Measurements from ENCODE around the gene MARCHF4. TPM values are rescaled to one million over a fixed set of nuclear protein-coding genes. Genes with fewer than 3 reads are reported as not detected.

MARCHF4 gene
- total and polyA plus RNA-seq, 8 donors, result 0.10 to 0.55 (median 0.40) TPM; not detected in 4

GRCh38 chr2:216405588-216405987 is 33.3 kb upstream of the MARCHF4 start:
- 74 to 84% (median 78%) methylated on average over 7 of the region's 7 CpGs for WGBS, 5 donors

GRCh38 chr2:216404010-216404618 is 31.8 kb upstream of the MARCHF4 start:
- Histone ChIP-seq H3K27ac (no peak overlapping the region), H3K36me3 (no peaks in the 10 kb centered on the region), H3K4me3 (no peak overlapping the region), H3K4me1 (no peaks in the 10 kb centered on the region), H3K27me3 (peaks cover 0 to 23% (median 0%) of the 10 kb centered on the region in 3 donors), H3K9me3 (no peaks in the 10 kb centered on the region)
- TF ChIP-seq CTCF (IDR thresholded peaks at IDR 0.05), result peak in 5 of 7 experiments; percentile 24 to 85 (median 81)
- TF ChIP-seq POLR2AphosphoS5 (IDR thresholded peaks at IDR 0.05), result no peak
- no peak for TF ChIP-seq EP300 (IDR thresholded peaks at IDR 0.05)
- DNase-seq, result peak; percentile 35 to 48
- intact Hi-C loops (cut with DNase I; ENCODE audit: low total_unique reads), result no loop called here
- WGBS, 5 donors, result 46 to 62% (median 53%) methylated on average over 2 to 5 of the region's 5 CpGs

More at GRCh38 chr2:216405588-216405987, 33.3 kb upstream of the MARCHF4 start:
- intact Hi-C loops (cut with DNase I; ENCODE audit: low total_unique reads), result no loop called here
- no peak overlapping the region for H3K27ac ChIP-seq
- no peaks in the 10 kb centered on the region for H3K36me3 ChIP-seq
- H3K4me3 ChIP-seq, result no peak overlapping the region
- peaks cover 0 to 23% (median 0%) of the 10 kb centered on the region in 3 donors for H3K27me3 ChIP-seq
- no peaks in the 10 kb centered on the region for H3K9me3 ChIP-seq
- TF ChIP-seq EP300 (IDR thresholded peaks at IDR 0.05) (no peak), CTCF (IDR thresholded peaks at IDR 0.05) (no peak), POLR2A (IDR thresholded peaks at IDR 0.05) (no peak), POLR2AphosphoS5 (IDR thresholded peaks at IDR 0.05) (no peak)
- H3K4me1 ChIP-seq, result no peaks in the 10 kb centered on the region
- no peak for DNase-seq

- Histone ChIP-seq H3K27me3 (peaks cover 0 to 14% (median 0%) of the 10 kb centered on the region in 3 donors), H3K27ac (no peak overlapping the region), H3K4me1 (no peaks in the 10 kb centered on the region), H3K9me3 (no peaks in the 10 kb centered on the region), H3K36me3 (no peaks in the 10 kb centered on the region), H3K4me3 (no peak overlapping the region)
- no peak for DNase-seq
- 68 to 85% (median 80%) methylated on average over 6 of the region's 6 CpGs for WGBS, 5 donors
- intact Hi-C loops (cut with DNase I; ENCODE audit: low total_unique reads), result no loop called here
- TF ChIP-seq POLR2AphosphoS5 (IDR thresholded peaks at IDR 0.05) (no peak), CTCF (IDR thresholded peaks at IDR 0.05) (no peak), EP300 (IDR thresholded peaks at IDR 0.05) (no peak), POLR2A (IDR thresholded peaks at IDR 0.05) (no peak)
Measured at GRCh38 chr2:216402751-216403150, 30.5 kb upstream of the MARCHF4 start.

GRCh38 chr2:216399621-216400020 is 27.3 kb upstream of the MARCHF4 start:
- no peaks in the 10 kb centered on the region for H3K9me3 ChIP-seq
- TF ChIP-seq POLR2A (IDR thresholded peaks at IDR 0.05), result no peak
- TF ChIP-seq CTCF (IDR thresholded peaks at IDR 0.05), result no peak
- no peak for TF ChIP-seq EP300 (IDR thresholded peaks at IDR 0.05)
- TF ChIP-seq POLR2AphosphoS5 (IDR thresholded peaks at IDR 0.05), result no peak
- DNase-seq, result peak in 1 of 2 donors; percentile 11
- H3K36me3 ChIP-seq, result no peaks in the 10 kb centered on the region
- intact Hi-C loops (cut with DNase I; ENCODE audit: low total_unique reads), result no loop called here
- H3K27me3 ChIP-seq, result no peaks in the 10 kb centered on the region
- no peak overlapping the region for H3K27ac ChIP-seq
- H3K4me1 ChIP-seq, result no peaks in the 10 kb centered on the region
- no peak overlapping the region for H3K4me3 ChIP-seq
- 49 to 65% (median 56%) methylated on average over 1 of the region's 1 CpG for WGBS, 5 donors

Data from stomach (tissue), 9 donors.